KBM-7 (cell line): ENCODE data around the gene SYNDIG1.

Experiments used
- DNase-seq: peaks from one replicate; pipeline ENCODE4 v3.0.0-alpha.2; 2015
- in situ Hi-C: fragments of 300-500 bp; cut with MboI; formaldehyde crosslinking; loops from 2 replicates; pipeline ENCODE4 v1.14.3; 2020; ENCODE audit warnings: low sequenced_read_pairs, low pct_unique_long_range_greater_than_20kb, mixed read lengths

SYNDIG1 gene

GRCh38 chr20:24576447-24576846, 107.0 kb downstream of the SYNDIG1 start:
- in situ Hi-C loops, result no loop called here

GRCh38 chr20:24577271-24577909, 108.0 kb downstream of the SYNDIG1 start:
- DNase-seq, result no peak

More at GRCh38 chr20:24576447-24576846, 107.0 kb downstream of the SYNDIG1 start:
- no peak for DNase-seq

GRCh38 chr20:24578567-24579415, 109.4 kb downstream of the SYNDIG1 start:
- in situ Hi-C loops, result no loop called here
- DNase-seq, result no peak

More at GRCh38 chr20:24577271-24577909, 108.0 kb downstream of the SYNDIG1 start:
- in situ Hi-C loops, result no loop called here

DNA sequence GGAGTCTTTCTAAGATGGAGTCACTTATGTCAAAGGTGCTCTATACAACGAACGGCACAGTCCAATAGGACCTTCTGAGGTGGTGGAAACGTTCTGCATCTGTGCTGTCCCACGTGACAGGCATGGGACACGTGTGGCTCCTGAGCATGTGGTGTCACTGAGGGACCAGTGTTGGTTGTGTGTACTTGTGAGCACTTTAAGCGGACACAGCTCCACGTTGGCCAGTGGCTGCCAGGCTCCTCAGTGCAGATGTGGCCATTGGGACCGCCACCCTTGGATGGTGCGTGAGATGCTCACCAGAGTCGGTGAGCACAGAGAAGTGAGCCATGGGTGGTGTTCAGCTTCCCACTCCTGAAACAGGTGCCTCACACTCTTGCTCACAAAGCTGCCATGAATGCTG, 110.0 kb downstream of the SYNDIG1 start:
- in situ Hi-C loops, result no loop called here
- DNase-seq, result no peak

DNA sequence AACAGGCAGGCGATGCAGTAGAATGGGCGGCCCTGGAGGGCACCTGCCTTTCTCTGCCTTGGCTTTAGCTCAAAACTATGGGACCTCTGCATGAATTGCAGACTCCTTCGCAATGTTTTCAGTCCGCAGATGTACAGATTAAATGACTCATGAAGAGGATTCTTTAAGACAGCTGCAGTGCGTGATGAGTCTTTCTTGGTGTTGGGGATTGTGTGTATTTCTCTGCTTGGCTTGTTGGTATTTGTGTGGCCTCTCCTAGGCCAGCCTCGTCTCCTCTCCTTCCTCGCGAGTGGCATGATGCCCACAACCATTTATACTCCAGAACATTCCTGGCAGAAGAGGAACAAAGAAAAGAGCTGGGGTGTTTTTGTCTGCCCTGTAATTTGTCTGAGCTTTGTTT, 110.6 kb downstream of the SYNDIG1 start:
- no peak for DNase-seq
- in situ Hi-C loops, result no loop called here

DNA sequence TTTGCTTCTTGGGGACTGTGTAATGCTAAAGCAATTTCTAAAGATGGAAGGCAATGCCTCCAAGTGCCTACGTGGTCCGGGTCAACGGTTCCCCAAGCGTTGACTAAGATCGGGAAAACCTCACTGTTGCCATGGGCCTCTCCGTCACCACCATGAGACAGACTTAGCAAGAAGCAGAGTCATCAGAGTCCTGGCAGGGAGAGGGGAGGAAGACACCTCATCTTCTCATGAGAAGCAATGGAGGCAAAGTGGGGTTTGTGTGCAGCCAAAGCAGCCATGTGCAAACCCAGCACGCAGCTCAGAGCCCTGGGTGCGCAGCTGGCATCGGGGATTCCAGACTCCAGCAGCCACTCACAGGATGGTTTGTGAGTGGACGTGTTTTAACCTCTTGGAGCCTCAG, 111.4 kb downstream of the SYNDIG1 start:
- DNase-seq, result no peak
- in situ Hi-C loops, result no loop called here

GRCh38 chr20:24581443-24582170, 112.2 kb downstream of the SYNDIG1 start:
- no peak for DNase-seq
- in situ Hi-C loops, result no loop called here

- in situ Hi-C loops, result no loop called here
- DNase-seq, result no peak
These were observed 113.1 kb downstream of the SYNDIG1 start for GRCh38 chr20:24582373-24583168.

- no peak for DNase-seq
- in situ Hi-C loops, result no loop called here
These were observed 113.9 kb downstream of the SYNDIG1 start for GRCh38 chr20:24583169-24583792.

- DNase-seq, result no peak
- in situ Hi-C loops, result no loop called here
These were observed 114.6 kb downstream of the SYNDIG1 start for GRCh38 chr20:24584078-24584477.

DNA sequence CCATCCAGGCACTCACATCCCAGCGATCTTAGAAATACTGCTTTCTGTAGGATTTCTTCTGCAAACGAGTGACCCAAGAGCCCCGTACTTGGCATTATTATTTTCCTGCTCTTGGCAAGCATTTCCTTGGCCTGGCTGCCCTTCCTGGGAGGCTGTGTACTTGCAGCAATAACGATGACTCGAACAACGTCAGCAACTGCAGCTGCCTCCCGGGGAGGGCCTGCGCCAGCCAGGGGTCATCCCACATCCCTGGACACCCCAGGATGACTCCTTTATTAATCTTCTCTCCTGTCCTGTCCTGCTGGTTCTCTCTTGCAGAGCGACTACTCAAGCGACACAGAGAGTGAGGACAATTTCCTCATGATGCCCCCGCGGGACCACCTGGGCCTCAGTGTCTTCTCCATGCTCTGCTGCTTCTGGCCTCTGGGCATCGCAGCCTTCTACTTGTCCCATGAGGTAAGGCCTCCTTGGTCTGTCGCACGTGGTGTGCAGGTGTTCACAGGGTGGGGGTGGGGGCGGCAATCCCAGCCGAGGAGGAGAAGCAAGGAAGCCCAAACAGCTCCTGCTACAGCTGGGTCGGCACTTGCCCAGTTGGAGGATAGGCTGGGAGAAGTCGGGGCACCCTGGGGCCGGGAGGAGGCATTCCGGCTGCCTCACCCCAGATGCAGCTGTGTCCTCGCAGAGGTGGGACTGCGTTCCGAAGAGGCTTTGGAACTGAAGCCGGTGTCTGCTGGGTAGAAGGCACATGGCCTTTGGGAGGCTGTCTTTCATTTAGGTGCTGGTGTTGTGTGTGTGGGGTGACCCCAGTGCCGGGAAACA, 115.3 kb downstream of the SYNDIG1 start:
- in situ Hi-C loops, result no loop called here
- no peak for DNase-seq

DNA sequence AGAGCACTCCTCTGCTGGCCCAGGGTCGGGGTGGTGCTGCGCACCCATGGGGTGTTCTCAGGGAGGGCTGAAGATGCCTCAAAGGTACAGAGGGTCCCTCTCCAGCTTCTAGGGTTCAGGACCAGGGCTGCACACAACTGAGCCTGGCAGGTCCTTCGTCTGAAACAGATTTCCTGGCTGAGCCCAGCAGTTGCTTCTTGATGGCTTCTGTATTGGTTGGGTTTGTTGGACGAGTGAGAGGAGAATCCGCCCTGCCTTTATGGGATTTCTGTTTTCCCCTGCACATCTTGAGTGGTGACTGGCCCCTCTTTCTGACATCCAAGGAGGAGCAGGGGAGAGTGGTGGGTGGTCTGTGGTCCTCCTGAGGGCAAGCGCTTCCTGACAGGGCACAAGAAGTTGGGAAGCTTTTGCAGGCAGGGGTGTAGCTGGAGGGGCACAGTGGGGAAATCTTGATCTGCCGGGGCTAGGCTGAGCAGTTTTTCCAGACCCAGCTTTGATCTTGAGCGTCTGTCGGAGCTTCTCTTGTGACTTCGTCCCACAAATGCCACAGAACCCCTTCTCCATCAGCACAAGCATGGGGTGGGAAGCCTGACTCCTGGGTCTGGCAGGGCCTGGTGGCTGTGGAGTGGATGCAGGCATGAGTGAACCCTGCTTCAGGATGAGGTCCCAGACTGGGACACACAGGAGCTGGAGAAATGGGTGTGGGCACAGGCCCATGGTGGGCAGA, 116.5 kb downstream of the SYNDIG1 start:
- in situ Hi-C loops, result no loop called here

GRCh38 chr20:24586523-24586840, 117.1 kb downstream of the SYNDIG1 start:
- in situ Hi-C loops, result no loop called here
- DNase-seq, result no peak

More for the DNA sequence above, 116.5 kb downstream of the SYNDIG1 start:
- no peak for DNase-seq

- in situ Hi-C loops, result no loop called here
- no peak for DNase-seq
These were observed 118.1 kb downstream of the SYNDIG1 start for GRCh38 chr20:24587384-24588046.

DNA sequence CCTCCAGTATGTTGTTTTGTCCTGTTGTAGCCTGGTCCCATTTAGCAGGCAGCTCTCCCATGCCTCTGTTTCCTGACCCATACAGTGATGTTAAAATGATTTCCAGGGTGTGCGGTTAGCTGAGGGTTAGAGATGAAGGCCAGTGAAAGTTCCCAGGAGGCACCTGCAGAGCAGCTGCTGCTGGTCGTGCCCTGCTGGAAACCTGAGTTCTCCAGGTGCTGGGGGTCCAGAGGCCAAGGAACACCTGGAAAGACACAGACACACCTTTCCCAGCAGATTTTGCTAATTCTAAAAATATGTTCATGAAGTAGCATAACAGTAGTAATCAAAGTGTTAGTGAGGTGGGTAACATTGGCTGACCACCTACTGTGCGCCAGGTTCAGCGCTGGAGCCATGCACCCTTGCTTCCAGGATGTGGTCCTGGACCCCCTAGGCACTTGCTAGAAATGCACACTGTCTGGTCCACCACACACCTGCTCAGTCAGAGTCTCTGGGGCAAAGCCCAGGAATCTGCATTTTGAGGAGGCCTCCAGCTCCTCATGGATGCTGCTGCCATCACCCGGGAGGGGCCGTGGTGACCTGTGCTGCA, 118.7 kb downstream of the SYNDIG1 start:
- DNase-seq, result no peak
- in situ Hi-C loops, result no loop called here

- DNase-seq, result no peak
- in situ Hi-C loops, result no loop called here
These were observed 119.4 kb downstream of the SYNDIG1 start for GRCh38 chr20:24588725-24589340.
